K562 (cell line): Measurements from ENCODE around the gene NAT14. TPM values are rescaled to one million over a fixed set of nuclear protein-coding genes. Genes with fewer than 3 reads are reported as not detected.

ENCODE experiments used
- ATF4 ChIP-seq: fragments of 450-650 bp; formaldehyde crosslinking; IDR thresholded peaks from 2 replicates; pipeline ENCODE4 v1.4.0; 2022; ENCODE audit warnings: mild to moderate bottlenecking, moderate library complexity
- DNMT1 ChIP-seq: fragments of 450-650 bp; IDR thresholded peaks from 2 replicates; pipeline ENCODE4 v1.6.1; 2016; ENCODE audit warnings: antibody characterized with exemption, mild to moderate bottlenecking
- ESRRA ChIP-seq: fragments of 450-650 bp; IDR thresholded peaks from 2 replicates; pipeline ENCODE4 v1.6.1; 2014; ENCODE audit warnings: low read depth, mild to moderate bottlenecking, moderate library complexity, borderline replicate concordance
- FOXP1 ChIP-seq: sonication (generic); formaldehyde crosslinking; IDR thresholded peaks from 2 replicates; pipeline ENCODE4 v1.8.0; 2022; ENCODE audit warnings: mild to moderate bottlenecking, missing genetic modification reagents
- GATAD2A ChIP-seq: fragments of 450-650 bp; IDR thresholded peaks from 2 replicates; pipeline ENCODE4 v1.6.1; 2017
- GTF2B ChIP-seq: IDR thresholded peaks from 2 replicates; pipeline ENCODE4 v1.6.1; 2011; ENCODE audit not compliant: insufficient read length; ENCODE audit errors: extremely low read depth
- NR2C1 ChIP-seq, 2 experiments: fragments of 450-650 bp; IDR thresholded peaks; 2 replicates each; pipeline ENCODE4 v1.6.1; 2017; ENCODE audit warnings: mild to moderate bottlenecking in 2 of 2, antibody characterized with exemption in 1 of 2, inconsistent platforms in 1 of 2, missing compliant biosample characterization in 1 of 2, missing genetic modification characterization in 1 of 2
- POLR2G ChIP-seq: fragments of 200-400 bp; formaldehyde crosslinking; IDR thresholded peaks from 2 replicates; pipeline ENCODE4 v1.6.1; 2017; ENCODE audit warnings: low read depth, mild to moderate bottlenecking, antibody characterized with exemption, low read length, moderate library complexity
- SMC3 ChIP-seq: conservative IDR thresholded peaks from 2 replicates; pipeline ENCODE4 v1.6.1; 2011; ENCODE audit warnings: low read depth, low read length, improper control_type of control experiment; ENCODE audit not compliant: insufficient read depth
- SNRNP70 ChIP-seq: fragments of 200-400 bp; formaldehyde crosslinking; optimal IDR thresholded peaks from 2 replicates; pipeline ENCODE3; 2017; ENCODE audit warnings: low read depth, low read length
- TCF7 ChIP-seq: sonication (generic); IDR thresholded peaks from 2 replicates; pipeline ENCODE4 v1.6.1; 2016; ENCODE audit warnings: antibody characterized with exemption, borderline replicate concordance
- YY1 ChIP-seq, 3 experiments: IDR thresholded peaks; 2 replicates each; pipeline ENCODE4 v1.6.1; 2011; ENCODE audit warnings: low read length in 2 of 3, mild to moderate bottlenecking in 2 of 3, moderate library complexity in 2 of 3, borderline replicate concordance in 1 of 3, control low read depth in 1 of 3, low read depth in 1 of 3; ENCODE audit not compliant: insufficient read depth in 3 of 3, insufficient replicate concordance in 2 of 3, control insufficient read depth in 1 of 3, insufficient read length in 1 of 3; ENCODE audit errors: extremely low read depth in 1 of 3
- ZC3H11A ChIP-seq: IDR thresholded peaks from 2 replicates; pipeline ENCODE4 v1.6.1; 2012; ENCODE audit warnings: low read depth, low read length, improper control_type of control experiment
- ZFP36 ChIP-seq: fragments of 150-350 bp; IDR thresholded peaks from 2 replicates; pipeline ENCODE4 v1.6.1; 2018; ENCODE audit warnings: low read length, low read depth; ENCODE audit not compliant: partially characterized antibody
- ZNF165 ChIP-seq: fragments of 250-450 bp; sonication (Bioruptor Pico); IDR thresholded peaks from 2 replicates; pipeline ENCODE4 v1.4.0; 2020; ENCODE audit warnings: borderline replicate concordance
- ZNF41 ChIP-seq: fragments of 250-450 bp; sonication (Bioruptor Pico); conservative IDR thresholded peaks from 2 replicates; pipeline ENCODE4 v1.4.0; 2020; ENCODE audit warnings: mild to moderate bottlenecking
- ZNF696 ChIP-seq: fragments of 250-450 bp; sonication (Bioruptor Pico); conservative IDR thresholded peaks from 2 replicates; pipeline ENCODE4 v1.4.0; 2020; ENCODE audit warnings: mild to moderate bottlenecking, moderate library complexity
- polyA plus RNA-seq, 8 experiments: library from polyadenylated mRNA; depleted of rRNA in 4 of 8; stranded (reverse) in 5 of 8; unstranded in 3 of 8; fragments of >200 nt; fragmentation: Nextera tagmentation in 2 of 8; fragmentation: Illumina TruSeq in 1 of 8; extraction: Ambion mirVana in 2 of 8; extraction: Trizol in 1 of 8; gene quantifications; 2 replicates each; pipeline versions ENCODE4 v1.2.1 to v1.2.3, GENCODE V29; 2011 to 2014; ENCODE audit warnings: inconsistent platforms in 1 of 8, missing spikeins in 1 of 8
- total RNA-seq, 7 experiments: library from RNA; depleted of rRNA in 6 of 7; stranded (reverse); fragments of >200 nt in 6 of 7; fragmentation: Illumina TruSeq in 2 of 7; extraction: Trizol in 2 of 7; gene quantifications; 2 replicates each; pipeline versions ENCODE4 v1.2.1 to v1.2.3, GENCODE V29; 2011 to 2021; ENCODE audit warnings: low replicate concordance in 1 of 7
- TF ChIP-seq, protein P1 (sequence below), 2 experiments: fragments of 450-650 bp in 1 of 2; sonication (generic) in 1 of 2; formaldehyde crosslinking in 1 of 2; IDR thresholded peaks in 1 of 2; conservative IDR thresholded peaks in 1 of 2; 2 replicates each; pipeline versions ENCODE4 v1.6.1 to v1.8.1; 2016 to 2023; ENCODE audit warnings: mild to moderate bottlenecking in 2 of 2, moderate library complexity in 2 of 2, inconsistent platforms in 1 of 2, missing genetic modification reagents in 1 of 2
- TF ChIP-seq, protein P2 (sequence below): fragments of 200-400 bp; formaldehyde crosslinking; IDR thresholded peaks from 2 replicates; pipeline ENCODE4 v1.6.1; 2017; ENCODE audit warnings: mild to moderate bottlenecking, low read depth, low read length, moderate library complexity
- TF ChIP-seq, protein P3 (sequence below): fragments of 450-650 bp; formaldehyde crosslinking; IDR thresholded peaks from 2 replicates; pipeline ENCODE4 v1.4.0; 2020; ENCODE audit warnings: mild to moderate bottlenecking, moderate library complexity

The NAT14 gene
- total and polyA plus RNA-seq, 9 of the 15 experiments (the other 6 are each of a cell fraction or from before 2014, with no cell fraction given): 2.4 to 77.0 (median 26.7) TPM

GRCh38 chr19:55516878-55517620, 32.1 kb downstream of the NAT14 start (continued):
- TF ChIP-seq, protein P1, sequence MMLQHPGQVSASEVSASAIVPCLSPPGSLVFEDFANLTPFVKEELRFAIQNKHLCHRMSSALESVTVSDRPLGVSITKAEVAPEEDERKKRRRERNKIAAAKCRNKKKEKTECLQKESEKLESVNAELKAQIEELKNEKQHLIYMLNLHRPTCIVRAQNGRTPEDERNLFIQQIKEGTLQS (IDR thresholded peaks at IDR 0.05): no peak
- TF ChIP-seq, protein P1 (CRISPR knock-in tag; conservative IDR thresholded peaks at IDR 0.05): 0 out of 2 replicates have a peak, but pooled peaks have one; percentile 36
- TF ChIP-seq ZNF41 (no peak), ESRRA (peak; percentile 97), FOXP1 (peak; percentile 57; the same call in 1 of the 2 replicates), GATAD2A (no peak), NR2C1 (IDR thresholded peaks at IDR 0.05) (peak; percentile 93), NR2C1 (tag; IDR thresholded peaks at IDR 0.05) (peak; percentile 92), TCF7 (no peak), YY1 (IDR thresholded peaks at IDR 0.05; ENCODE audit: borderline replicate concordance in 1 of 3, control insufficient read depth in 1 of 3, extremely low read depth in 1 of 3, insufficient read depth in 3 of 3, insufficient read length in 1 of 3, insufficient replicate concordance in 2 of 3, low read depth in 1 of 3, low read length in 2 of 3) (peak in 1 of 3 experiments; percentile 50), ATF4 (CRISPR knock-in tag) (no peak), GTF2B (no peak), SNRNP70 (no peak), ZNF696 (CRISPR knock-in tag) (no peak), ZFP36 (peak; percentile 21), POLR2G (peak; percentile 77), ZC3H11A (no peak), DNMT1 (no peak), SMC3 (peak; percentile 100), ZNF165 (no peak)
- TF ChIP-seq, protein P2, sequence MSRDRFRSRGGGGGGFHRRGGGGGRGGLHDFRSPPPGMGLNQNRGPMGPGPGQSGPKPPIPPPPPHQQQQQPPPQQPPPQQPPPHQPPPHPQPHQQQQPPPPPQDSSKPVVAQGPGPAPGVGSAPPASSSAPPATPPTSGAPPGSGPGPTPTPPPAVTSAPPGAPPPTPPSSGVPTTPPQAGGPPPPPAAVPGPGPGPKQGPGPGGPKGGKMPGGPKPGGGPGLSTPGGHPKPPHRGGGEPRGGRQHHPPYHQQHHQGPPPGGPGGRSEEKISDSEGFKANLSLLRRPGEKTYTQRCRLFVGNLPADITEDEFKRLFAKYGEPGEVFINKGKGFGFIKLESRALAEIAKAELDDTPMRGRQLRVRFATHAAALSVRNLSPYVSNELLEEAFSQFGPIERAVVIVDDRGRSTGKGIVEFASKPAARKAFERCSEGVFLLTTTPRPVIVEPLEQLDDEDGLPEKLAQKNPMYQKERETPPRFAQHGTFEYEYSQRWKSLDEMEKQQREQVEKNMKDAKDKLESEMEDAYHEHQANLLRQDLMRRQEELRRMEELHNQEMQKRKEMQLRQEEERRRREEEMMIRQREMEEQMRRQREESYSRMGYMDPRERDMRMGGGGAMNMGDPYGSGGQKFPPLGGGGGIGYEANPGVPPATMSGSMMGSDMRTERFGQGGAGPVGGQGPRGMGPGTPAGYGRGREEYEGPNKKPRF: no peak
- TF ChIP-seq, protein P3, sequence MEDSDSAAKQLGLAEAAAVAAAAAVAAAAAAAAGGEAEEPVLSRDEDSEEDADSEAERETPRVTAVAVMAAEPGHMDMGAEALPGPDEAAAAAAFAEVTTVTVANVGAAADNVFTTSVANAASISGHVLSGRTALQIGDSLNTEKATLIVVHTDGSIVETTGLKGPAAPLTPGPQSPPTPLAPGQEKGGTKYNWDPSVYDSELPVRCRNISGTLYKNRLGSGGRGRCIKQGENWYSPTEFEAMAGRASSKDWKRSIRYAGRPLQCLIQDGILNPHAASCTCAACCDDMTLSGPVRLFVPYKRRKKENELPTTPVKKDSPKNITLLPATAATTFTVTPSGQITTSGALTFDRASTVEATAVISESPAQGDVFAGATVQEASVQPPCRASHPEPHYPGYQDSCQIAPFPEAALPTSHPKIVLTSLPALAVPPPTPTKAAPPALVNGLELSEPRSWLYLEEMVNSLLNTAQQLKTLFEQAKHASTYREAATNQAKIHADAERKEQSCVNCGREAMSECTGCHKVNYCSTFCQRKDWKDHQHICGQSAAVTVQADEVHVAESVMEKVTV (CRISPR knock-in tag): peak; percentile 97
